ENCODE results near the gene HS6ST3. TPM values are rescaled to one million over a fixed set of nuclear protein-coding genes. Genes with fewer than 3 reads are reported as not detected.
A peak's percentile ranks its signal among the peaks of the same experiment; 100 is the strongest.

HS6ST3 gene
- total RNA-seq, 1 experiment from 2014 or later, result not detected

- no peak overlapping the region for H3K4me3 ChIP-seq
- H3K9me3 ChIP-seq, result no peaks in the 10 kb centered on the region
- no peaks in the 10 kb centered on the region for H3K36me3 ChIP-seq
- DNase-seq, result no peak
- peaks cover 3% of the 10 kb centered on the region; the same call in 1 of the 2 replicates for H3K27me3 ChIP-seq
Observed at GRCh38 chr13:96161141-96161540, 71.2 kb downstream of the HS6ST3 start.

GRCh38 chr13:96165840-96166239 is 75.9 kb downstream of the HS6ST3 start:
- H3K27me3 ChIP-seq, result no peaks in the 10 kb centered on the region
- DNase-seq, result no peak
- no peaks in the 10 kb centered on the region for H3K9me3 ChIP-seq
- H3K36me3 ChIP-seq, result no peaks in the 10 kb centered on the region
- H3K4me3 ChIP-seq, result no peak overlapping the region

GRCh38 chr13:96172066-96172465 is 82.2 kb downstream of the HS6ST3 start:
- Histone ChIP-seq H3K9me3 (no peaks in the 10 kb centered on the region), H3K4me3 (no peak overlapping the region), H3K36me3 (no peaks in the 10 kb centered on the region), H3K27me3 (no peaks in the 10 kb centered on the region; the same call in 1 of the 2 replicates)
- no peak for DNase-seq

- Histone ChIP-seq H3K4me3 (no peak overlapping the region), H3K27me3 (no peaks in the 10 kb centered on the region; the same call in 1 of the 2 replicates), H3K36me3 (no peaks in the 10 kb centered on the region), H3K9me3 (no peaks in the 10 kb centered on the region)
- no peak for DNase-seq
Observed at GRCh38 chr13:96178759-96179158, 88.9 kb downstream of the HS6ST3 start.

GRCh38 chr13:96179309-96179708 is 89.4 kb downstream of the HS6ST3 start:
- H3K27me3 ChIP-seq, result no peaks in the 10 kb centered on the region; the same call in 1 of the 2 replicates
- H3K36me3 ChIP-seq, result no peaks in the 10 kb centered on the region

GRCh38 chr13:96181911-96182310 is 92.0 kb downstream of the HS6ST3 start:
- Histone ChIP-seq H3K36me3 (no peaks in the 10 kb centered on the region), H3K9me3 (no peaks in the 10 kb centered on the region), H3K27me3 (no peaks in the 10 kb centered on the region), H3K4me3 (no peak overlapping the region)
- DNase-seq, result no peak

More at GRCh38 chr13:96179309-96179708, 89.4 kb downstream of the HS6ST3 start:
- Histone ChIP-seq H3K9me3 (no peaks in the 10 kb centered on the region), H3K4me3 (no peak overlapping the region)
- DNase-seq, result no peak

GRCh38 chr13:96185818-96186217 is 95.9 kb downstream of the HS6ST3 start:
- Histone ChIP-seq H3K27me3 (no peaks in the 10 kb centered on the region), H3K4me3 (no peak overlapping the region), H3K9me3 (no peaks in the 10 kb centered on the region), H3K36me3 (no peaks in the 10 kb centered on the region)
- DNase-seq, result no peak

GRCh38 chr13:96191367-96191766 is 101.5 kb downstream of the HS6ST3 start:
- no peaks in the 10 kb centered on the region for H3K27me3 ChIP-seq
- no peak for DNase-seq
- no peaks in the 10 kb centered on the region for H3K9me3 ChIP-seq
- no peaks in the 10 kb centered on the region for H3K36me3 ChIP-seq
- no peak overlapping the region for H3K4me3 ChIP-seq

GRCh38 chr13:96193728-96194310 is 103.9 kb downstream of the HS6ST3 start:
- no peak overlapping the region for H3K4me3 ChIP-seq
- H3K27me3 ChIP-seq, result no peaks in the 10 kb centered on the region
- DNase-seq, result no peak

GRCh38 chr13:96198038-96198437 is 108.1 kb downstream of the HS6ST3 start:
- no peaks in the 10 kb centered on the region for H3K36me3 ChIP-seq
- DNase-seq, result no peak
- no peaks in the 10 kb centered on the region for H3K9me3 ChIP-seq
- no peaks in the 10 kb centered on the region for H3K27me3 ChIP-seq
- H3K4me3 ChIP-seq, result no peak overlapping the region

More at GRCh38 chr13:96193728-96194310, 103.9 kb downstream of the HS6ST3 start:
- H3K36me3 ChIP-seq, result no peaks in the 10 kb centered on the region
- H3K9me3 ChIP-seq, result no peaks in the 10 kb centered on the region

GRCh38 chr13:96199315-96199714 is 109.4 kb downstream of the HS6ST3 start:
- H3K4me3 ChIP-seq, result no peak overlapping the region
- no peak for DNase-seq
- no peaks in the 10 kb centered on the region for H3K9me3 ChIP-seq
- H3K27me3 ChIP-seq, result no peaks in the 10 kb centered on the region
- H3K36me3 ChIP-seq, result no peaks in the 10 kb centered on the region

GRCh38 chr13:96200810-96201209 is 110.9 kb downstream of the HS6ST3 start:
- Histone ChIP-seq H3K36me3 (no peaks in the 10 kb centered on the region), H3K9me3 (no peaks in the 10 kb centered on the region), H3K4me3 (no peak overlapping the region), H3K27me3 (no peaks in the 10 kb centered on the region)
- no peak for DNase-seq

GRCh38 chr13:96202315-96202714 is 112.4 kb downstream of the HS6ST3 start:
- H3K27me3 ChIP-seq, result no peaks in the 10 kb centered on the region
- no peaks in the 10 kb centered on the region for H3K9me3 ChIP-seq
- no peak overlapping the region for H3K4me3 ChIP-seq
- H3K36me3 ChIP-seq, result no peaks in the 10 kb centered on the region
- no peak for DNase-seq

- Histone ChIP-seq H3K4me3 (no peak overlapping the region), H3K9me3 (no peaks in the 10 kb centered on the region), H3K36me3 (no peaks in the 10 kb centered on the region), H3K27me3 (no peaks in the 10 kb centered on the region)
- no peak for DNase-seq
Observed at GRCh38 chr13:96203471-96203870, 113.6 kb downstream of the HS6ST3 start.

GRCh38 chr13:96214824-96215445 is 125.0 kb downstream of the HS6ST3 start:
- peak; percentile 24 for DNase-seq
- no peaks in the 10 kb centered on the region for H3K9me3 ChIP-seq
- no peaks in the 10 kb centered on the region for H3K36me3 ChIP-seq
- no peak overlapping the region for H3K4me3 ChIP-seq
- H3K27me3 ChIP-seq, result no peaks in the 10 kb centered on the region

GRCh38 chr13:96216543-96216942 is 126.6 kb downstream of the HS6ST3 start:
- no peak for DNase-seq
- H3K4me3 ChIP-seq, result no peak overlapping the region
- H3K9me3 ChIP-seq, result no peaks in the 10 kb centered on the region
- no peaks in the 10 kb centered on the region for H3K27me3 ChIP-seq
- H3K36me3 ChIP-seq, result no peaks in the 10 kb centered on the region

- DNase-seq, result no peak
- H3K27me3 ChIP-seq, result no peaks in the 10 kb centered on the region
- no peaks in the 10 kb centered on the region for H3K9me3 ChIP-seq
- H3K4me3 ChIP-seq, result no peak overlapping the region
- no peaks in the 10 kb centered on the region for H3K36me3 ChIP-seq
Observed at GRCh38 chr13:96218475-96218874, 128.6 kb downstream of the HS6ST3 start.

- no peak for DNase-seq
- Histone ChIP-seq H3K27me3 (no peaks in the 10 kb centered on the region), H3K4me3 (no peak overlapping the region), H3K36me3 (no peaks in the 10 kb centered on the region), H3K9me3 (no peaks in the 10 kb centered on the region)
Observed at GRCh38 chr13:96221471-96221870, 131.6 kb downstream of the HS6ST3 start.
